HL-60 (cell line): ENCODE measurements around the gene CDKN2B.

ENCODE experiments used
- DNase-seq, 2 experiments: peaks; one replicate each; pipeline ENCODE4 v3.0.0-alpha.2; 2010 to 2020; ENCODE audit warnings: low read depth in 1 of 2, low spot score in 1 of 2
- H3K27ac ChIP-seq: fragments of 250-450 bp; sonication (Bioruptor Pico); replicated peaks from 2 replicates; pipeline ENCODE4 v1.5.1; 2020; ENCODE audit warnings: mild to moderate bottlenecking, moderate library complexity
- H3K27me3 ChIP-seq: fragments of 250-450 bp; sonication (Bioruptor Pico); 2 replicates; pipeline ENCODE4 v1.5.1; 2021; ENCODE audit warnings: mild to moderate bottlenecking, moderate library complexity; ENCODE audit not compliant: insufficient read depth, poor library complexity, severe bottlenecking
- H3K4me3 ChIP-seq: replicated peaks from 2 replicates; pipeline ENCODE4 v1.5.1; 2011; ENCODE audit warnings: mild to moderate bottlenecking, control low read depth, low read length; ENCODE audit not compliant: insufficient read depth
- GABPA ChIP-seq: IDR thresholded peaks from 2 replicates; pipeline ENCODE4 v1.6.1; 2012; ENCODE audit warnings: low read depth
- POLR2AphosphoS5 ChIP-seq: IDR thresholded peaks from 2 replicates; pipeline ENCODE4 v1.6.1; 2012; ENCODE audit warnings: low read depth
- SPI1 ChIP-seq: IDR thresholded peaks from 2 replicates; pipeline ENCODE4 v1.6.1; 2012; ENCODE audit warnings: low read depth, mild to moderate bottlenecking, borderline replicate concordance
- TF ChIP-seq, protein P1 (sequence below): IDR thresholded peaks from one replicate; pipeline ENCODE4 v1.5.1; 2011; ENCODE audit warnings: low read length, control low read depth, inconsistent platforms; ENCODE audit not compliant: insufficient read depth
- TF ChIP-seq, protein P2 (sequence below): IDR thresholded peaks from 2 replicates; pipeline ENCODE4 v1.6.1; 2012; ENCODE audit warnings: low read depth; ENCODE audit not compliant: insufficient replicate concordance

Gene CDKN2B

DNA sequence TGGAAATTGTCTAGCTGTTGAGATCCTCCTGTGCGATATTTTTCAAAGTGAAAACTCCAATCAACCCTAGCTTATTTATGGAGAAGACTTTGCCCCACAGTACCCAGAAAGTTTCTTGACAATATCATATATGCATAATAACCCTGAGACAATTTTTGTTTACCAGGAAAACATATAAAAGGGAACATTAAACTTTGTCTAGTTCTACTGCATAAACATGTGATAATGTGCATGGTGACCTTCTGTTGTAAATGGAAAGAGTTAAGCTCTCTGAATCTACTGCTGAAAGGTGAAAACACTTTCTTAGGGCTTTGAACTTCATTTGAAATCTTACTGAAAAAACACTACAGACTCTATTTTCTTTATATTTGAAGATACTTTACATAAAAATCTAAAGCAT lies 32.2 kb upstream of the CDKN2B start:
- no peak overlapping the region for H3K4me3 ChIP-seq
- H3K27ac ChIP-seq = no peak overlapping the region
- no peaks in the 10 kb centered on the region for H3K27me3 ChIP-seq
- no peak for TF ChIP-seq POLR2AphosphoS5
- TF ChIP-seq, protein P1, sequence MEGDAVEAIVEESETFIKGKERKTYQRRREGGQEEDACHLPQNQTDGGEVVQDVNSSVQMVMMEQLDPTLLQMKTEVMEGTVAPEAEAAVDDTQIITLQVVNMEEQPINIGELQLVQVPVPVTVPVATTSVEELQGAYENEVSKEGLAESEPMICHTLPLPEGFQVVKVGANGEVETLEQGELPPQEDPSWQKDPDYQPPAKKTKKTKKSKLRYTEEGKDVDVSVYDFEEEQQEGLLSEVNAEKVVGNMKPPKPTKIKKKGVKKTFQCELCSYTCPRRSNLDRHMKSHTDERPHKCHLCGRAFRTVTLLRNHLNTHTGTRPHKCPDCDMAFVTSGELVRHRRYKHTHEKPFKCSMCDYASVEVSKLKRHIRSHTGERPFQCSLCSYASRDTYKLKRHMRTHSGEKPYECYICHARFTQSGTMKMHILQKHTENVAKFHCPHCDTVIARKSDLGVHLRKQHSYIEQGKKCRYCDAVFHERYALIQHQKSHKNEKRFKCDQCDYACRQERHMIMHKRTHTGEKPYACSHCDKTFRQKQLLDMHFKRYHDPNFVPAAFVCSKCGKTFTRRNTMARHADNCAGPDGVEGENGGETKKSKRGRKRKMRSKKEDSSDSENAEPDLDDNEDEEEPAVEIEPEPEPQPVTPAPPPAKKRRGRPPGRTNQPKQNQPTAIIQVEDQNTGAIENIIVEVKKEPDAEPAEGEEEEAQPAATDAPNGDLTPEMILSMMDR = no peak
- TF ChIP-seq, protein P2, sequence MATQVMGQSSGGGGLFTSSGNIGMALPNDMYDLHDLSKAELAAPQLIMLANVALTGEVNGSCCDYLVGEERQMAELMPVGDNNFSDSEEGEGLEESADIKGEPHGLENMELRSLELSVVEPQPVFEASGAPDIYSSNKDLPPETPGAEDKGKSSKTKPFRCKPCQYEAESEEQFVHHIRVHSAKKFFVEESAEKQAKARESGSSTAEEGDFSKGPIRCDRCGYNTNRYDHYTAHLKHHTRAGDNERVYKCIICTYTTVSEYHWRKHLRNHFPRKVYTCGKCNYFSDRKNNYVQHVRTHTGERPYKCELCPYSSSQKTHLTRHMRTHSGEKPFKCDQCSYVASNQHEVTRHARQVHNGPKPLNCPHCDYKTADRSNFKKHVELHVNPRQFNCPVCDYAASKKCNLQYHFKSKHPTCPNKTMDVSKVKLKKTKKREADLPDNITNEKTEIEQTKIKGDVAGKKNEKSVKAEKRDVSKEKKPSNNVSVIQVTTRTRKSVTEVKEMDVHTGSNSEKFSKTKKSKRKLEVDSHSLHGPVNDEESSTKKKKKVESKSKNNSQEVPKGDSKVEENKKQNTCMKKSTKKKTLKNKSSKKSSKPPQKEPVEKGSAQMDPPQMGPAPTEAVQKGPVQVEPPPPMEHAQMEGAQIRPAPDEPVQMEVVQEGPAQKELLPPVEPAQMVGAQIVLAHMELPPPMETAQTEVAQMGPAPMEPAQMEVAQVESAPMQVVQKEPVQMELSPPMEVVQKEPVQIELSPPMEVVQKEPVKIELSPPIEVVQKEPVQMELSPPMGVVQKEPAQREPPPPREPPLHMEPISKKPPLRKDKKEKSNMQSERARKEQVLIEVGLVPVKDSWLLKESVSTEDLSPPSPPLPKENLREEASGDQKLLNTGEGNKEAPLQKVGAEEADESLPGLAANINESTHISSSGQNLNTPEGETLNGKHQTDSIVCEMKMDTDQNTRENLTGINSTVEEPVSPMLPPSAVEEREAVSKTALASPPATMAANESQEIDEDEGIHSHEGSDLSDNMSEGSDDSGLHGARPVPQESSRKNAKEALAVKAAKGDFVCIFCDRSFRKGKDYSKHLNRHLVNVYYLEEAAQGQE = no peak
- TF ChIP-seq SPI1 = no peak
- TF ChIP-seq GABPA = no peak
- no peak for DNase-seq

DNA sequence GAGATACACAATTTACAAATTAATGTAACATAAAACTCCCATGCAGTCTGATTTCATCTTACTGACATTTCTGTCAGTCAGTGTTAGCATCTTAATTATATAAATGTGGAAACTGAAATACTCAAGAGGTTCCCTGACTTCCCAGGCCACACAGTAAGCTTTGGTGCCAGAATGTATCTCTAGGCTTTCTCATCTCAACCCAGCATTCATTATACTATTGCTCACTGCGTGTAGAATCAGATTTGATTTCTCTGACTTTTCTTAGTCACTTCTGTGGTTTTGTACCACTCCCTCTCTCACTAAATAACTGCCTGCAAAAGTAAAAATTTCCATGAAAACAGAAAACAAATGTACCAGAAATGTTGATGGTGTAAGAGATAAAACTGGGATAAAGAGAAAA lies 31.7 kb upstream of the CDKN2B start:
- TF ChIP-seq, protein P2 = no peak
- TF ChIP-seq, protein P1 = no peak

GRCh38 chr9:22039258-22039657 lies 30.2 kb upstream of the CDKN2B start:
- Histone ChIP-seq H3K27ac (no peak overlapping the region), H3K4me3 (no peak overlapping the region), H3K27me3 (no peaks in the 10 kb centered on the region)
- DNase-seq = no peak
- TF ChIP-seq, protein P1 = no peak
- TF ChIP-seq GABPA (no peak), POLR2AphosphoS5 (no peak), SPI1 (no peak)
- TF ChIP-seq, protein P2 = no peak

More for the DNA sequence above, 31.7 kb upstream of the CDKN2B start:
- no peaks in the 10 kb centered on the region for H3K27me3 ChIP-seq
- DNase-seq = no peak
- no peak overlapping the region for H3K27ac ChIP-seq
- H3K4me3 ChIP-seq = no peak overlapping the region
